IMR-90 (cell line): ENCODE measurements around the gene DMD. TPM values are rescaled to one million over a fixed set of nuclear protein-coding genes. Genes with fewer than 3 reads are reported as not detected.
"Not testable (repeated sequence)": the region's sequence is repeated elsewhere in the genome, so short reads cannot be mapped to it uniquely, and the experiment has no call there.

Experiments used
- ATAC-seq: fragments of 200-7000 bp; cut with Tn5 transposase; 2 replicates; pipeline ENCODE4 v1.9.1; 2020; ENCODE audit warnings: low read depth, mild to moderate bottlenecking, moderate library complexity
- BruUV-seq: library from RNA; stranded (reverse); fragments of 400-500 nt; replicated peaks from 2 replicates; lab custom pipeline; 2021; lab: Mats Ljungman, UMichigan
- CTCF ChIA-PET: fragments of 300-600 bp; formaldehyde crosslinking; extraction: SDS; loops from one replicate; lab custom pipeline; 2021; ENCODE audit warnings: antibody characterized with exemption; lab: Yijun Ruan, JAX
- POLR2A ChIA-PET: fragments of 300-600 bp; sonication (Branson Sonifier 250); formaldehyde crosslinking; loops from one replicate; lab custom pipeline; 2022; ENCODE audit warnings: antibody characterized with exemption; ENCODE audit not compliant: unreplicated experiment; lab: Charles Lee
- DNase-seq: peaks from one replicate; pipeline ENCODE4 v3.0.0; 2013
- H2AFZ ChIP-seq: replicated peaks from 2 replicates; pipeline ENCODE3; 2013; ENCODE audit warnings: low read length, mild to moderate bottlenecking; ENCODE audit not compliant: poor library complexity
- H2AK5ac ChIP-seq: 2 replicates; pipeline ENCODE4 v1.6.1; 2013; ENCODE audit warnings: low read depth, low read length, inconsistent platforms
- H2AK9ac ChIP-seq: replicated peaks from 2 replicates; pipeline ENCODE3; 2013; ENCODE audit warnings: mild to moderate bottlenecking, low read depth, low read length, moderate library complexity; ENCODE audit not compliant: poor library complexity
- H2BK120ac ChIP-seq: 2 replicates; pipeline ENCODE4 v1.6.1; 2013; ENCODE audit warnings: low read depth, low read length, inconsistent platforms
- H2BK15ac ChIP-seq: 3 replicates; pipeline ENCODE4 v1.6.1; 2013; ENCODE audit warnings: low read depth, low read length, inconsistent platforms
- H2BK20ac ChIP-seq: 2 replicates; pipeline ENCODE4 v1.6.1; 2013; ENCODE audit warnings: low read depth, mild to moderate bottlenecking, inconsistent platforms, low read length, moderate library complexity
- H2BK5ac ChIP-seq: 2 replicates; pipeline ENCODE4 v1.6.1; 2013; ENCODE audit warnings: mild to moderate bottlenecking, low read depth, low read length, inconsistent platforms; ENCODE audit not compliant: poor library complexity, severe bottlenecking
- H3K14ac ChIP-seq: replicated peaks from 2 replicates; pipeline ENCODE4 v1.6.1; 2013; ENCODE audit warnings: low read depth, low read length, inconsistent platforms
- H3K18ac ChIP-seq: 2 replicates; pipeline ENCODE4 v1.6.1; 2013; ENCODE audit warnings: low read depth, low read length, control low read depth
- H3K23ac ChIP-seq: 2 replicates; pipeline ENCODE4 v1.6.1; 2013; ENCODE audit warnings: low read depth, low read length, inconsistent platforms
- H3K27ac ChIP-seq: 2 replicates; pipeline ENCODE4 v1.5.1; 2013; ENCODE audit warnings: mild to moderate bottlenecking, control low read depth, low read length; ENCODE audit not compliant: insufficient read depth
- H3K27me3 ChIP-seq: 2 replicates; pipeline ENCODE4 v1.6.1; 2013; ENCODE audit warnings: low read length; ENCODE audit not compliant: control insufficient read depth, insufficient read depth
- H3K36me3 ChIP-seq: 2 replicates; pipeline ENCODE4 v1.6.1; 2013; ENCODE audit warnings: low read length, mixed read lengths; ENCODE audit not compliant: control insufficient read depth, insufficient read depth
- H3K4ac ChIP-seq: 2 replicates; pipeline ENCODE4 v1.6.1; 2013; ENCODE audit warnings: low read depth, low read length, inconsistent platforms
- H3K4me1 ChIP-seq: 2 replicates; pipeline ENCODE4 v1.6.1; 2013; ENCODE audit warnings: low read length, mixed read lengths; ENCODE audit not compliant: control insufficient read depth, insufficient read depth
- H3K4me2 ChIP-seq: 2 replicates; pipeline ENCODE4 v1.6.1; 2013; ENCODE audit warnings: low read depth, mild to moderate bottlenecking, control low read depth, low read length, moderate library complexity
- H3K4me3 ChIP-seq: 2 replicates; pipeline ENCODE4 v1.5.1; 2013; ENCODE audit warnings: low read depth, mild to moderate bottlenecking, control low read depth, low read length, moderate library complexity; ENCODE audit not compliant: insufficient read depth
- H3K56ac ChIP-seq: 2 replicates; pipeline ENCODE4 v1.6.1; 2013; ENCODE audit warnings: low read length, inconsistent platforms; ENCODE audit not compliant: insufficient read depth; ENCODE audit errors: extremely low read depth
- H3K79me1 ChIP-seq, 2 experiments: 2 replicates each; pipeline ENCODE4 v1.6.1; 2013; ENCODE audit warnings: low read length in 2 of 2, inconsistent platforms in 1 of 2, low read depth in 1 of 2
- H3K9ac ChIP-seq: 2 replicates; pipeline ENCODE4 v1.6.1; 2013; ENCODE audit warnings: low read depth, low read length, control low read depth
- H3K9me1 ChIP-seq: 2 replicates; pipeline ENCODE4 v1.6.1; 2013; ENCODE audit warnings: low read length, inconsistent platforms; ENCODE audit not compliant: insufficient read depth
- H3K9me3 ChIP-seq: 2 replicates; pipeline ENCODE4 v1.6.1; 2013; ENCODE audit warnings: low read length; ENCODE audit not compliant: control insufficient read depth, insufficient read depth
- H4K20me1 ChIP-seq: 2 replicates; pipeline ENCODE4 v1.6.1; 2013; ENCODE audit warnings: low read length, inconsistent platforms; ENCODE audit not compliant: insufficient read depth
- H4K5ac ChIP-seq: 2 replicates; pipeline ENCODE4 v1.6.1; 2013; ENCODE audit warnings: mild to moderate bottlenecking, low read depth, low read length, control low read depth
- H4K8ac ChIP-seq, 2 experiments: 2 replicates each; pipeline ENCODE4 v1.6.1; 2013; ENCODE audit warnings: low read depth in 2 of 2, low read length in 2 of 2, control low read depth in 1 of 2, inconsistent platforms in 1 of 2
- H4K91ac ChIP-seq: 2 replicates; pipeline ENCODE4 v1.6.1; 2013; ENCODE audit warnings: low read depth, low read length, inconsistent platforms; ENCODE audit not compliant: insufficient read depth
- WGBS, 2 experiments: methylation state at CpG; one replicate each; pipeline versions ENCODE4 v1.1.5 to v1.1.7; 2013; ENCODE audit warnings: missing lambda C conversion rate in 2 of 2; ENCODE audit not compliant: insufficient read length in 1 of 2; ENCODE audit errors: extremely low coverage in 2 of 2; 5-methylcytosine and 5-hydroxymethylcytosine counted together
- dilution Hi-C: fragments of 300-500 bp; cut with HindIII; formaldehyde crosslinking; loops from one replicate; pipeline ENCODE4 v1.14.3; 2018; ENCODE audit warnings: low sequenced_read_pairs; ENCODE audit not compliant: unreplicated experiment
- in situ Hi-C: fragments of 300-500 bp; cut with MboI; formaldehyde crosslinking; loops from 3 replicates; pipeline ENCODE4 v1.14.3; 2019; ENCODE audit warnings: low sequenced_read_pairs, inconsistent platforms, mixed read lengths
- intact Hi-C: fragments of 100-400 bp; cut with micrococcal nuclease; formaldehyde crosslinking; loops from 2 replicates; pipeline ENCODE4 v1.10.0; 2022
- polyA plus RNA-seq, 3 experiments: library from polyadenylated mRNA; depleted of rRNA; stranded (reverse); fragments of >200 nt; gene quantifications; 2 replicates each; pipeline ENCODE4 v1.2.3, GENCODE V29; 2012; ENCODE audit warnings: low replicate concordance in 1 of 3
- total RNA-seq: library from RNA; depleted of rRNA; stranded (reverse); fragments of >200 nt; gene quantifications from 2 replicates; pipeline ENCODE4 v1.2.3, GENCODE V29; 2012

The DMD gene
- total and polyA plus RNA-seq, 2 of the 4 experiments (the other 2 are of a cell fraction), result 6.6 to 11.8 TPM

- ATAC-seq, H2AFZ ChIP-seq, H4K8ac ChIP-seq, H4K20me1 ChIP-seq, intact Hi-C loops, H3K79me1 ChIP-seq, H3K18ac ChIP-seq, H4K91ac ChIP-seq, H3K14ac ChIP-seq, POLR2A ChIA-PET, H3K4me3 ChIP-seq, H2BK120ac ChIP-seq, H2AK9ac ChIP-seq, BruUV-seq, H2AK5ac ChIP-seq, H3K27ac ChIP-seq, H3K4me1 ChIP-seq, H3K36me3 ChIP-seq, H3K4ac ChIP-seq, in situ Hi-C loops, H3K9me3 ChIP-seq, dilution Hi-C loops, H3K4me2 ChIP-seq, H3K9me1 ChIP-seq, H3K56ac ChIP-seq, H4K5ac ChIP-seq, H3K9ac ChIP-seq, H2BK15ac ChIP-seq, H2BK5ac ChIP-seq, H3K23ac ChIP-seq, H2BK20ac ChIP-seq, H3K27me3 ChIP-seq, DNase-seq: not testable (repeated sequence)
- CTCF ChIA-PET, result interaction anchor here (0.6 kb wide), 1 partner anchor 1954 kb away, joined by 3 read pairs; no protein-coding TSS in a partner anchor
- WGBS, 2 experiments, result no CpG with 5 or more reads among the region's 7 CpGs
Measured at GRCh38 chrX:31470753-31471152, 1740.6 kb downstream of the DMD start.
